HG03135 (cell line): ENCODE data around the gene SLC27A2.
A peak's percentile ranks its signal among the peaks of the same experiment; 100 is the strongest.
"Not testable (repeated sequence)": the region's sequence is repeated elsewhere in the genome, so short reads cannot be mapped to it uniquely, and the experiment has no call there.

Experiments
- ATAC-seq: cut with Tn5 transposase; IDR thresholded peaks from one replicate; pipeline ENCODE4 v1.9.1; 2021; ENCODE audit warnings: mild to moderate bottlenecking, moderate library complexity; ENCODE audit not compliant: unreplicated experiment

The SLC27A2 gene

GRCh38 chr15:50188793-50189192 lies 6.8 kb downstream of the SLC27A2 start:
- not testable (repeated sequence) for ATAC-seq

GRCh38 chr15:50189633-50190032 lies 7.6 kb downstream of the SLC27A2 start:
- ATAC-seq = peak; percentile 42

GRCh38 chr15:50190166-50190570 lies 8.2 kb downstream of the SLC27A2 start:
- ATAC-seq = peak; percentile 60

GRCh38 chr15:50190723-50191122 lies 8.7 kb downstream of the SLC27A2 start:
- ATAC-seq = peak; percentile 64

- no peak for ATAC-seq
These were observed 10.2 kb downstream of the SLC27A2 start for GRCh38 chr15:50192164-50192563.

- no peak for ATAC-seq
These were observed 11.1 kb downstream of the SLC27A2 start for GRCh38 chr15:50192926-50193620.

- no peak for ATAC-seq
These were observed 20.0 kb downstream of the SLC27A2 start for GRCh38 chr15:50202003-50202402.

- ATAC-seq = no peak
These were observed 24.0 kb downstream of the SLC27A2 start for GRCh38 chr15:50206020-50206419.

GRCh38 chr15:50209809-50210208 lies 27.8 kb downstream of the SLC27A2 start:
- ATAC-seq = no peak

- no peak for ATAC-seq
These were observed 28.6 kb downstream of the SLC27A2 start for GRCh38 chr15:50210462-50211157.

- no peak for ATAC-seq
These were observed 36.3 kb downstream of the SLC27A2 start for GRCh38 chr15:50218291-50218690.

GRCh38 chr15:50218691-50219090 lies 36.7 kb downstream of the SLC27A2 start:
- no peak for ATAC-seq

- ATAC-seq = no peak
These were observed 37.8 kb downstream of the SLC27A2 start for GRCh38 chr15:50219820-50220219.

- ATAC-seq = no peak
These were observed 40.2 kb downstream of the SLC27A2 start for GRCh38 chr15:50222181-50222580.

GRCh38 chr15:50224606-50225005 lies 42.6 kb downstream of the SLC27A2 start:
- ATAC-seq = no peak

GRCh38 chr15:50225057-50225456 lies 43.1 kb downstream of the SLC27A2 start:
- ATAC-seq = no peak

GRCh38 chr15:50225938-50226337 lies 43.9 kb downstream of the SLC27A2 start:
- ATAC-seq = no peak

- ATAC-seq = no peak
These were observed 45.1 kb downstream of the SLC27A2 start for GRCh38 chr15:50227076-50227475.

GRCh38 chr15:50228866-50229265 lies 46.9 kb downstream of the SLC27A2 start:
- ATAC-seq = no peak

- ATAC-seq = no peak
These were observed 47.3 kb downstream of the SLC27A2 start for GRCh38 chr15:50229336-50229735.

GRCh38 chr15:50231761-50232160 lies 49.8 kb downstream of the SLC27A2 start:
- ATAC-seq = no peak

- ATAC-seq = no peak
These were observed 50.8 kb downstream of the SLC27A2 start for GRCh38 chr15:50232791-50233190.
